Stimulated activated CD8-positive, alpha-beta memory T cell treated with anti-CD3 and anti-CD28 coated beads, Interleukin-15, amount 100 ng/mL, for 48 hours (primary cell): ENCODE results near the gene CDAN1.

Experiments
- DNase-seq, 2 donors: peaks; one replicate each; pipeline ENCODE4 v3.0.0-alpha.2; 2020; ENCODE audit warnings: low read depth in 2 of 2

CDAN1 gene

DNA sequence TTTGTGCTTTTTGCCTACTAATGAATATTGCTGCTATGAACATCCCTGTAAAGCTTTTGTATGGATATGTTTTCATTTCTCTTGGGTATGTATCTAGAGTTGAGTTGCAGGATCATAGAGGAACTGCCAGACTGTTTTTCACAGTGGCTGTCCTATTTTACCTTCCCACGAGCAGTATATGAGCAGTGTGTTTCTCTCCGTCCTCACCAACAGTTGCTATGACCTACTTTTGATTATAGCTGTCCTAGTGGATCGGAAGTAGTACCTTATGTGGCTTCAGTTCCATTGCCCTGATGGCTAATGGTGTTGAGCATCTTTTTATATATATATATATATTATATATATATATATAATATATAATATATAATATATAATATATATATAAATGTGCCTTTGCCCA lies 25.2 kb downstream of the CDAN1 start:
- DNase-seq, result no peak

DNA sequence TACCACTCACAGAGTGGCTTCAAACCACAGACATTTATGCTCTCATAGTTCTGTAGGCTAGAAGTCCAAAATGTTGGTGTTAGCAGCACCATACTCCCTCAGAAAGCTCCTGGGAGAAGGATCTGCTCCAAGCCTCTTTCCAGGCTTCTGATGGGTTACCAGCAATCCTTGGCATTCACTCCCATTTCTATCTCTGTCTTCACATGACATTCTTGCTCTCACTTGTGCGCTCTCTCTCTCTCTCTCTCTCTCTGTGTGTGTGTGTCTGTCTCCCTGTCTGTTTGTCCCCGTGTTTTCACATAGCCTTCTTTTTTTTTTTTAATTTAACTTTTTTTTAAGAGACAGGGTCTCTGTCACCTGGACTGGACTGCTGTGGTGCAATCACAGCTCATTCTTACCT lies 26.3 kb downstream of the CDAN1 start:
- DNase-seq, result no peak

GRCh38 chr15:42707873-42708544 lies 28.9 kb downstream of the CDAN1 start:
- DNase-seq, result no peak

DNA sequence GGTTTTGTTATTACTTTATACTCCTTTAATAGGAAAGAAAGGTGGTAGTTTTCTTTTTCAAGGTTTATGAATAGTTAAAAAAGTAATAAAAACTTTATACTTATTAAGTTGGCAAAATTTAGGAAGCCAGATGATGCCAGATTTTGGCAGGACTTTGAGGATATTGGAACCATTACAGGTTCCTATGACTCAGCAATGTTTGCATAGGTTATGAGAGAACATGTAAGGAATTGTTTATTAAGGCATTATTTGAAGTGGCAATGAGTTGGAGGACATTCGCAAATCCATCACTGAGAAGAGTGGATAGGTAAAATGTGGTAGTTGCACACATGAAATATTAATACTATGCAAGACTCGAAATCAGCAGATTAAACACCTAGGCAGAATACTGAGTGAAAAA lies 29.9 kb downstream of the CDAN1 start:
- DNase-seq, result no peak

GRCh38 chr15:42705336-42705735 lies 31.6 kb downstream of the CDAN1 start:
- DNase-seq, result no peak

GRCh38 chr15:42704492-42704926 lies 32.4 kb downstream of the CDAN1 start:
- DNase-seq, result peak; percentile 15 to 22

GRCh38 chr15:42696626-42697025 lies 40.3 kb downstream of the CDAN1 start:
- DNase-seq, result no peak

- no peak for DNase-seq
These were observed 41.3 kb downstream of the CDAN1 start for GRCh38 chr15:42695527-42696071.

DNA sequence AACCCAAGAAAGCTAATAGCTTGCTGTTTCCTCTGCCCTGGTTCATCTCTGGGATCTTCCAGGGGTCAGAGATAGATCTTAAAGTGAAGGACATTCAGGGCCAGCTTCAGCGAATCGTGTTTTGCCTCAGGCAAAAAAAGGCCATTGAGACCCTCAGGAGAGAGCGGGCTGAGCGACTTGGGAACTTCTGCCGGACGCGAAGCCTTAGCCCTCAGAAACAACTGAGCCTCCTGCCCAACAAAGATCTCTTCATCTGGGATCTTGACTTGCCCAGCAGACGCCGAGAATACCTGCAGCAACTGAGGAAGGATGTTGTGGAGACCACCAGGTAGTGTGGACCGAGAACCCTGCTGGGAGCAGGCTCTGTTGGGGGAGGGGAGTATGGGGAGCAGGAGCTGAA lies 42.5 kb downstream of the CDAN1 start:
- no peak for DNase-seq

DNA sequence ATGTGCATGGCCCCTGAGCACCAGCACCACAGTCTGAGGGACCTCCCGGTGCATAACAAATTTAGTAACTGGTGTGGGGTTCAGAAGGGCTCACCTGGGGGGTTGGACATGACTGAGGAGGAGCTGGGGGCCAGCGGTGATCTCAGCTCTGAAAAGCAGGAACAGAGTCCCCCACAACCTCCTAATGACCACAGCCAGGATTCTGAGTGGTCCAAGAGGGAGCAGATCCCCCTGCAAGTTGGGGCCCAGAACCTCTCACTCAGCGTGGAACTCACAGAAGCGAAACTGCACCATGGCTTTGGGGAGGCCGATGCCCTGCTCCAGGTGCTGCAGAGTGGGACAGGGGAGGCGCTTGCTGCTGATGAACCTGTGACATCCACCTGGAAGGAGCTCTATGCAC lies 43.0 kb downstream of the CDAN1 start:
- DNase-seq, result no peak

DNA sequence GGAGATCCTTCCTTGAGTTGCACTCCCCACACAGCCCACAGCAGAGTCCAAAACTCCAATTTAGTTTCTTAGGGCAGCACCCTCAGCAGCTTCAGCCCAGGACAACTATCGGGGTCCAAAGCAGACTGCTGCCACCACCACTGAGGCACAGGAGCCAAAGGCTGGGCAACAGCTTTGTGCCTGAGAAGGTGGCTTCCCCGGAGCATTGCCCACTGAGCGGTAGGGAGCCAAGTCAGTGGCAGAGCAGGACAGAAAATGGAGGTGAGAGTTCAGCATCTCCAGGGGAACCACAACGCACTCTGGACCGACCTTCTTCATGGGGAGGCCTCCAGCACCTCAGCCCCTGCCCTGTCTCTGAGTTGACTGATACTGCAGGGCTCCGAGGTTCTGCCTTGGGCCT lies 43.4 kb downstream of the CDAN1 start:
- no peak for DNase-seq

DNA sequence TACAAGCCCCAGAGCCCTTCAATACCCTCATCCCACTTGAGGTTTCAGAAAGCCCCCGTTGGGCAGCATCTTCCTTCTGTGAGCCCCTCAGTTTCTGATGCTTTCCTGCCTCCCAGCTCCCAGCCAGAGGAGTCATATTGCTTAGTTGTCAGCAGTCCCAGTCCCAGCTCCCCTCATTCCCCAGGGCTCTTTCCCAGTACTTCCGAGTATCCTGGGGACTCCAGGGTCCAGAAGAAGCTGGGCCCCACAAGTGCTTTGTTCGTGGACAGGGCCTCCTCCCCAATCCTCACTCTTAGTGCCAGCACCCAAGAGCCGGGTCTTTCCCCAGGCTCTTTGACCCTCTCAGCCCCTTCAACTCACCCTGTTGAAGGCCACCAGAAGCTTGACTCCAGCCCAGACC lies 43.9 kb downstream of the CDAN1 start:
- no peak for DNase-seq

GRCh38 chr15:42692536-42692935 lies 44.4 kb downstream of the CDAN1 start:
- DNase-seq, result no peak

DNA sequence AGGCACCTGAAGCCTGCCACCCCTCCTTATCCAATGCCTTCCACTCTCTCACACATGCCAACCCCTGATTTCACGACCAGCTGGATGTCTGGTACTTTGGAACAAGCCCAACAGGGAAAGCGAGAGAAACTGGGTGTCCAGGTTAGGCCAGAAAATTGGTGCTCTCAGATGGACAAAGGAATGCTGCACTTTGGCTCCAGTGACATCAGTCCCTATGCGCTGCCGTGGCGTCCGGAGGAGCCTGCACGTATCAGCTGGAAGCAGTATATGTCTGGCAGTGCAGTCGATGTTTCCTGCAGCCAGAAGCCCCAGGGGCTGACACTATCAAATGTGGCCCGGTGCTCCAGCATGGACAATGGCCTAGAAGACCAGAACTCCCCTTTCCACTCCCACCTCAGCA lies 45.2 kb downstream of the CDAN1 start:
- no peak for DNase-seq

DNA sequence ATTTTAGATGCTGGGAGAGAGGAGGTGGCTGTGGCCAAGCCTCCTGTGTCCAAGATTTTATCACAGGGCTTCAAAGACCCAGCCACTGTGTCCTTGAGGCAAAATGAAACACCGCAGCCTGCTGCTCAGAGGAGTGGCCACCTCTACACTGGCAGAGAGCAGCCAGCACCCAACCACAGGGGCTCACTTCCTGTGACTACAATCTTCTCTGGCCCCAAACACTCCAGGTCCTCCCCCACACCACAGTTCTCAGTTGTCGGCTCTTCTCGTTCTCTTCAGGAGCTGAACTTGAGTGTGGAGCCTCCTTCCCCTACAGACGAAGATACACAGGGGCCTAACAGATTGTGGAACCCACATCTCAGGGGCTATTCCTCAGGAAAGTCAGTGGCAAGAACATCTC lies 45.6 kb downstream of the CDAN1 start:
- peak; percentile 11 to 24 for DNase-seq

- DNase-seq, result no peak
These were observed 48.6 kb downstream of the CDAN1 start for GRCh38 chr15:42688301-42688700.

GRCh38 chr15:42687740-42688139 lies 49.2 kb downstream of the CDAN1 start:
- no peak for DNase-seq

DNA sequence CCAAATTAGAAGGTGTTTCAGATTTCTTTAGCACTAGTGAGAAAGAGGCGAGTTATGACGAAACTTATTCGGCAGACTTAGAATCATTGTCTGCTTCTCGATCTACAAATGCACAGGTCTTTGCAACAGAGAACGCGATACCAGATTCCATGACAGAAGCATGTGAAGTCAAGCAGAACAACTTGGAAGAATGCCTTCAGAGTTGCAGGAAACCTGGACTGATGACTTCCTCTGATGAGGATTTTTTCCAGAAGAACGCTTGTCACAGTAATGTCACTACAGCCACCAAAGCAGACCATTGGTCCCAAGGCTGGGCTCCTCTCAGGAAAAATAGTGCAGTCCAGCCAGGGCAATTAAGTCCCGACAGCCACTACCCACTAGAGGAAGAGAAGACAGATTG lies 50.6 kb downstream of the CDAN1 start:
- DNase-seq, result no peak

- no peak for DNase-seq
These were observed 55.8 kb downstream of the CDAN1 start for GRCh38 chr15:42681119-42681518.

DNA sequence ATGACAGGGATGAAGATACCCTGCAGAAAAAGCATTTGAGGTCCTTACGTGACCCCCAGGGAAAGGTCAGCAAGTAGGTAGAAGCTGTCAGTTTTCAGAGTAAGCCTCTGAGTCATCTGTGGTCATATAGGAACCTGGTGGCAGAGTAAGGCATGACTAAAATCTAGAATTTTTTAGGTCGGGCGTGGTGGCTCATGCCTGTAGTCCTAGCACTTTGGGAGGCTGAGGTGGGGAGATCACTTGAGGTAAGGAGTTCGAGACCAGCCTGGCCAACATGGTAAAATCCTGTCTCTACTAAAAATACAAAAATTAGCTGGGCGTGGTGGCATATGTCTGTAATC lies 56.8 kb downstream of the CDAN1 start:
- DNase-seq, result peak; percentile 47 to 59

DNA sequence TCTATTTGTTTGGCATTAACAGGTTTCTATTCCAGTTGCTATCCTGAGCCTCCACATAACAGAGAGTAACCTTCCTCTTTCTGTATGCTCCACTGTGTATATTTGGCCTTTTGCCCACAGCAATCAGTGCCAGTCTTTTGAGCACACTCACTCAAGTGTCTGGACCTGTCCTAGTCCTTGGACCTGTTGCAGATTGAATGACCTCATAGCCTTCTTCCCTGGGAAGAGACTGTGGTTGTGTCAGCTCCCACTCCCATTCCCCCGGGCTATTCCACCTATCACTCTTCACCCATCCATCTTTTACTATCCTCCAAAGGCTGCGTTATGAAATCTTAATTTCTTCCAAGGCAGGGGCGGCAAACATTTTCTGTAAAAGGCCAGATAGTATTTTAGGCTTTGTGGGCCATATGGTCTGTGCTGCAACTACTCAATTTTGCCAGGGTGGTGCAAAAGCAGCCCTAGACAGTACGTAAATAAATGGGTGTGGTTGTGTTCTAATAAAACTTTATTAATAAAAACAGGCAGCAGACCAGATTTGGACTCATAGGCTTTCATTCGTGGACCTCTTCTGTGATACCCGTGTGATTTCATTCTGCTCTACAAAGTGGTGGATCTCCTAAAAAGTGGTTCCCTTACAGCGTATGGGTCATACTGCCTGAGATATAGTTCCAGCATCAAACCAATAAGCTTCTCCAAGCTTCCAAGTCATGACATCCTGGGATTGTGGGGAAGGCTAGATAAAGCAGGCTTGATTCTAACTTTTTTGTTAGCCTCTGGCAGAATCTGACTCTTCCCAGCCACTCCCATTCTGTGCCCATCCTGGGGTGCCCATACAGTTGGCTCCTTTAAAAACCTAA lies 57.4 kb downstream of the CDAN1 start:
- no peak for DNase-seq

GRCh38 chr15:42675021-42675420 lies 61.9 kb downstream of the CDAN1 start:
- no peak for DNase-seq

GRCh38 chr15:42674472-42674871 lies 62.5 kb downstream of the CDAN1 start:
- no peak for DNase-seq
